HS-5 (cell line): Measurements from ENCODE around the gene PDE1A.
"Not testable (repeated sequence)": the region's sequence is repeated elsewhere in the genome, so short reads cannot be mapped to it uniquely, and the experiment has no call there.

ENCODE experiments used
- DNase-seq: peaks from one replicate; pipeline ENCODE4 v3.0.0-alpha.2; 2012; ENCODE audit warnings: low read depth

PDE1A gene

DNA sequence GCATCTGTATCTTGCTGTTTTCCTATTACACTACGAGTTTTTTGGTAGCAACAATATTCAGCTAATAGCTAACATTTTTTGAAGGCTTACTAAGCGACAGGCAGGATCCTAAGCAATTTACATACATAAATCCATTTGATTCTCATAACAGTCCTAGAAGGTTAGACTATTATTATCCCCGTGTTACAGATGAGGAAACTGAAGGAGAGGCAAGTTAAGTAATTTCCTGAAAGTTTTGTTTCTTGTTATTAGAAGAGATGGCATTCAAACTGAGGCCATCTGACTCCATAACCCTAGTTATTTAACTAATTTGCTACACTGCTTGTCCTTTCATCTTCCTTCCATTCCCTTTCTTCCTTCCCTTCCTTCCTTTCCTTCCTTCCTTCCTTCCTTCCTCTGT lies 68.2 kb downstream of the PDE1A start:
- DNase-seq, result no peak

DNA sequence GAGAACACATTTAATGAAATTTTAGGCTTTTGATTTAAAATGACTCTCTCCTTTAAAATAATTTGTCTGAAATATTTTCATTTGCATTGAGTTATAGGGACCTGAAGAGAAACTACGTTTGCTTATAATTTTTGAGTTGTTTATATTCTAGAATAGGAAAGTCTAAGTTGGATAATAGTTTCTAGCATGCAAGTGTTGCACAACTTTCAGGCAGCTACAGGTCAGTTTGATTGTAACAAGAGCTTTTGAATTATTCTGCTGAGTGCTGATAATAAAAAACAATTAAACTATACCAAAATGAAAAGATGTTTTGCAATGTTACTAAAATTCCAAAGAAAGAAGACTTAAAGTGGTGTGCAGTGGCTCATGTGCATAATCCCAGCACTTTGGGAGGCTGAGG lies 71.0 kb downstream of the PDE1A start:
- DNase-seq, result no peak

GRCh38 chr2:182351427-182351826 lies 75.4 kb downstream of the PDE1A start:
- DNase-seq, result no peak

- DNase-seq, result no peak
Observed at GRCh38 chr2:182349268-182349667, 77.6 kb downstream of the PDE1A start.

GRCh38 chr2:182345384-182345783 lies 81.5 kb downstream of the PDE1A start:
- DNase-seq, result no peak

DNA sequence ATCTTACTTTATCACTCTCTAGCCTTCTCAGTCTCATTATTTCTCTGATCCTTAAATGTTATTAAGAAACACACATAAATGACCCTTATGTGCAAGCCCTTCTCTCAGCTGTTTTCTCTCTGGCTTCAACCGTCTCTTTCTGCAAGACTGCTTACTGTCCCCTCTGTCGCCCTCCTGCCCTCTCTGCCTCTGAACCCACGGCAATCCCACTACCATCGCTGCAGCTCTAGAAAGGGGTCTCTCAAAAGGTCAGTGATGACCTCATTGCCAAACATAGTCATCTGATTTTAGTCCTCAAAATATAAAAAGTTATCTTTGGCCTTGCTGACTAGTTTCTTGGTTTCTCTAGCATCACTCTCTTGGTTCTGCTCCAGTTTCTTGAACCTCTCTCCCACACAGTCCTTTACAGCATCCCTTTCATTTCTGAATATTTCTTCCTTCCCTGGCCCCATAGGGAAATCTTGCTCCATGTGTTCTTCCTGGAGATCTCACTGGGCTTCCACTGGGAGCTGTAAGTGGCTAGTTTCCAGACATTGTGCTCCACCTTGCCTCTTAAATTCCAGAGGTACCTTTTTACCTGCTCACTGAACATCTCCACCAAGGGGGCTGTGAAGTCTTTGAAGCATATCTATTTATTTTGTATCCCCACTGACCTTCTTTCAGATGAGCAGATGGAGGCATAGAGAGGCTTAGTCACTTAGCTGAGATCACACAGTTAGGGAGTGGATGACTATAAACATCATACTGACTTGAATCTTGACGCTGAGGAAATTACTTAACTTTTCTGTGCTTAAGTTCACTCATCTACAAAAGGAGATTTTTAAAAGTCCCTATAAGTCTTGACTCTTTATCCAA lies 96.2 kb downstream of the PDE1A start:
- no peak for DNase-seq

DNA sequence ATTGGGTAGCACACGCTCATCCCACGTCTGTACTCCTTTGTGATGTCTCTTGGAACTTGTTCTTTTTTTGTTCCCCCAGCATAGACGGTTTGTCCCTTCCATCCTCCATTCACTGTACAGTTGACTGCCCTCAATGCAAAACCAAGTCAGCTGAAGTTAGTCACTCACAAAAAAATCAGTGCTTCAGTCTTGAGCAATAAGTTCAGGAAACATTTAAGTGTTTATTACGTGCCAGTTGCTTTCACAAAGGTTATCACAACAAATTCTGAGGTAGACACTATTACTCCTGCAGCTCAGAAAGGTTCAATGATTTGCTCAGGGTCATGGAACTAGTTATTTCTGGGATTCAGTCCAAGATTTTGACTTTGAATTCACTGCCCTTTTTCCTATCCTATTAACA lies 102.2 kb downstream of the PDE1A start:
- no peak for DNase-seq

- no peak for DNase-seq
Observed at GRCh38 chr2:182321096-182321495, 105.7 kb downstream of the PDE1A start.

- DNase-seq, result no peak
Observed at GRCh38 chr2:182319556-182320505, 107.0 kb downstream of the PDE1A start.

DNA sequence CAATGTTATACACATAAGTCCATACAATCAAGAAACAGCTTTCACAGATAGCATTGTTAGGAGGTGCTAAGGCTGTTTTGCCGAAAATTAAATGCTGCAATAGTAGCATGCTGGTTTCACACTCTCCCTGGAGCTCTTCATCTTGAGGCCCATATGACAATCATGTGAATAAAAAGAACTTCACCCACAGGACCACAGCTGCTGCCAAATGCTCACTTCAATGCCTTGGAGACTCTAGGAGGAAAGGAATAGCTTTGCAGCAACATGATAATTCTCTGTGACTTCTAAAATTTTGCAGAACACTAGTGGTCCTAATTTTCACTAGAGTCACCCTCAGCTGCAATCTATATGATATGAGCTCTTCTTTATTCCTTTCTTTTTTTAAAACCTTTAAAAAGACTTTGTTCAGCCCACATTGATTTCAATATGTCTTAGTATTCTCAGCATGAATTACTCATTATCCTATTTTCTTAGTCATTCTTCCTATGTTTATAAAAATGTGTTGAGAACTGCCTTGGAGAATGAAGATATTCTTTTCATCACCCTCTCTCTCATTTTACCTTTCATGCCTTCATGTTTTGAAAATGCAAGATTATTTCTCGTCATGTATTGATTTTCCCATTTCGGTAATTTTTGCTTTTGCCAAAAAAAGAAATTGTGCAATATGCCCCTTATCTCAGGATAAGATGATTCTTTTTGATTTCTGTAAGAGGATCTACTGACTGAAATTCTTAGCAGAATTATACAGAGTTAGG lies 108.2 kb downstream of the PDE1A start:
- DNase-seq, result no peak

DNA sequence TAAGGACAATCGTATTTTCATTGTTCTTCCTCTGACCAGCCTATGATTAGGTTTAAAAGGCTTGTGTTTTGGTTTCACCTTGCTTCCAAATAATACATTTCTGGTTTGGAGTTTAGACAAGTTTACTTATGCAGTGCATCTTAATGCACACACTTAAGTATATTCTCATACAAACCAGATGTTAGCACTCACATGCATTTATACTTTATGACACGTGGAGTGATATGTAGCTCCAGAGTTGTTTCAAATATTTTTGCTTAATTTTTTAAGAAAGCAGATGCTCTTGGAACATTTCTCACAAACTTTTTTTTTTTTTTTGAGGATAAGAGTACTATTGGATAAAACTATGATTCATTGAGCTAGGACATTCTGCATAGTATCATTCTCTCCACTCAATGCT lies 109.9 kb downstream of the PDE1A start:
- DNase-seq, result no peak

- DNase-seq, result no peak
Observed at GRCh38 chr2:182302972-182303371, 123.9 kb downstream of the PDE1A start.

- peak; percentile 79 for DNase-seq
Observed at GRCh38 chr2:182302174-182302573, 124.7 kb downstream of the PDE1A start.

DNA sequence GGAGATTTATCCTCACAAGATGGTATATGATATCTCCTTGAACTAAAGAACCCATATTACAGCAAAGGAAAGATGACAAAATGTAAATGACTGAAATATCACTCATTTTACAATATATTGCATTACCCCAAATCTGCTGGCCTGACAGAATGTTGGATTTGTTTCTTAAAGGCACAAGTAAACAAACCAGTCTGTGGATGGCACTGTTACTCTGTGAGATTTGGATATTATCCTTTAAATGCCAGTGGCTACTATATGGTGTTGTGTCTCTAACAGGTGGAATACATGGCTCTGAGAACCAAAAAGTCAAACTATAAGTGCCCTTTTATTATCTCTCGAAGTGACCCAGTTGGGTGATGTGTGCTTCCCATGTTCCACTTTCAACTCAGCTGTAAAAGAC lies 125.7 kb downstream of the PDE1A start:
- no peak for DNase-seq

DNA sequence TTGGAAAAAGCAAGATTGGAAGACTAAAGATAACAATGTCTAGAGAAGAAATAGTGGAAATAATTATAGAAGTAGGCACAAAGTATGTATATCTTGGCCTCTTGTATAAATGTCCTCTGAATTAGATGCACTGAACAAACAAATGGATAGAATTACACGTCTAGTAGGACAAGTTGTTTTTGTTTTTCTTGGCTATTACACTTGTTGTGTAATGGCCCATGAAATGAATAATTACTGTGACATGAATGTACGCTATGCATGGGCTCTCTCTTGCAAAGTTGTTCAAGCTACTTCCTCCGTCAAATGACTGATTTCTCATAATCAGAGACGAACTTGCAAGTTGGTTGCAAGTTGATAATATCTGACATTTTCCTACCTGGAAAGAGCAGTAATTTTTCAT lies 126.2 kb downstream of the PDE1A start:
- DNase-seq, result no peak

- DNase-seq, result no peak
Observed at GRCh38 chr2:182299632-182300031, 127.2 kb downstream of the PDE1A start.

- no peak for DNase-seq
Observed at GRCh38 chr2:182298456-182298855, 128.4 kb downstream of the PDE1A start.

GRCh38 chr2:182291296-182291695 lies 135.5 kb downstream of the PDE1A start:
- no peak for DNase-seq

DNA sequence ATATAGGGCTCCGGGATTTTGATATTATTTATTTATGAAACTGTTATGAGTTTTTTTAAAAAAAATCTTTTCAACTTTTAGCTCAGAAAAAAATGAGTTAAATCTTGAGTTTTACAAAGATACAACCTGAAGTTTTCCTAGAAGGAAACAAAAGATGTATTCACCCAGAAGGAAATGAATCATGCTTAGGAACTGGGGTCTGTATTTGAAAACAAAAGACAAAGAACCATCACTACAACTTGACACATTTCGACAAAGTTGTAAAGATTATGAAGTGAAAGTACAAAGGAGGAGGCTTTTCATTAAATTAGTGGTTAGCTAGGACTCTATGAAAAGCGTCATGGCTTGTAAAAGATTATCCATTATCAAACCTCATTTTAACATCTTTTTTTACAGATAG lies 143.3 kb downstream of the PDE1A start:
- DNase-seq, result no peak

GRCh38 chr2:182281276-182281675 lies 145.6 kb downstream of the PDE1A start:
- DNase-seq, result no peak

GRCh38 chr2:182280118-182280517 lies 146.7 kb downstream of the PDE1A start:
- DNase-seq, result no peak

DNA sequence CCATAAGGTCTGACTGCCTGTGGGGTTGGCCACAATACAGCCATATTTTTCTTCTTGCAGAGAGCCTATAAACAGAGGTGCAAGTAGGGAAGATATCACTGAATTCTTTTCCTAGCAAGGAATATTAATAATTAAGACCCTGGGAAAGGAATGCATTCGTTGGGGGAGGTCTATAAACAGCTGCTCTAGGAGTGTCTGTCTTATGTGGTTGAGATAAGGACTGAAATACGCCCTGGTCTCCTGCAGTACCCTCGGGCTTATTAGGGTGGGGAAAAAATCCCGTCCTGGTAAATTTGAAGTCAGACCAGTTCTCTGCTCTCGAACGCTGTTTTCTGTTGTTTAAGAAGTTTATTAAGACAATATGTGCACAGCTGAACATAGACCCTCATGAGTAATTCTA lies 150.2 kb downstream of the PDE1A start:
- DNase-seq, result not testable (repeated sequence)
